GM21515 (cell line): Measurements from ENCODE around the gene CSH1.
"Not testable (repeated sequence)": the region's sequence is repeated elsewhere in the genome, so short reads cannot be mapped to it uniquely, and the experiment has no call there.

Experiments
- ATAC-seq: cut with Tn5 transposase; IDR thresholded peaks from one replicate; pipeline ENCODE4 v1.9.1; 2021; ENCODE audit not compliant: unreplicated experiment

Gene CSH1

DNA sequence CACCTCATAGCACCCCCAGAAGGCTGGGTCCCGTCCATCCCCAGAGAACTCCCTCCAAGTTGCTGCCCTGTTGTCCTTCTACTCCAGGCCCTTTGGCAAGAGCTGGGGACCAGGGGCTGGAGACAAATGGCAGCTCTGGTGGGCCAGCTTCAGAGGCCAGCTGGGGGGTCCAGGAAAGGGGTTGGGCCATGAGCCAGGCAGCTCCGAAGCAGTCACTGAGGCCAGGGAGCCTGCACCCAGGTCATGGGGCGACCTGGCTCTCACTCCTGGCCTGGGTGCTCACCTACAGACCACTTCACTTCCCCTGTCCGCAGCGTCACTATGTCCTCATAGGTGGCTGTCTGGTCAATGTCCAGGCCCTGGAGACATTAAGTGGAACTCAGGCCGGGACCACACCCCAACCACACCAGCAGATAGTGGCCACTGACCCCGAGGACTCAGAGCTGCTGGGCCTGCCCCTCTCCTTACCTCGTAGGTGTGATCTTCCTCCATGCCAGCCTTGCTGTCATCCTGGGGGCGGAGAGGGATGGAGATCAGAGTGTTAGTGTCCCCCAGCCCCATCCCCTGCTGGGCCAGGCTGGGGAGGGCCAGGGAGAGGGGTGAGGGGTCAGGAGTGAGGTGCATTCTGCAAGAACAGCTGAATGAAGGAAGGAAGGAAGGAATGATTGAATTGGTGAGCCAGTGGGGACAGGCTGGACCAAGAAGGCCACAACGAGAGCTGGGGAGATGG lies 32.8 kb upstream of the CSH1 start:
- ATAC-seq, result no peak

- no peak for ATAC-seq
These were observed 31.8 kb upstream of the CSH1 start for GRCh38 chr17:63928172-63928666.

- no peak for ATAC-seq
These were observed 31.2 kb upstream of the CSH1 start for GRCh38 chr17:63927464-63928171.

DNA sequence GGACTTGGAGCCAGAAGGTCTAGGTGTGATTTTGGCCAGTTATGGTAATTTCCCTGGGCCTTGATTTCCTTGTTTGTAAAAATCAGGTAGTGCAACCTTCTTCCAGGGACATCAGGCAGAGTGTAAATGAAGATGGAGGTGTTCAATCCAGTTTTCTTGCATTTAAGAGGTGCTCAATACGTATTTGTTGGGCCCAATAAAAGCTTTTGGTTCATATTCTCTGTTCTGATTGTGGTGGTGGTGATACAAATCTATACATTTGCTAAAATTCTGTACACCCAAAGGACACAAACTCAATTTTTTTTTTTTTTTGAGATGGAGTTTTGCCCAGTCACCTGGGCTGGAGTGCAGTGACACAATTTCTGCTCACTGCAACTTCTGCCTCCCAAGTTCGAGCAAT lies 29.8 kb upstream of the CSH1 start:
- no peak for ATAC-seq

DNA sequence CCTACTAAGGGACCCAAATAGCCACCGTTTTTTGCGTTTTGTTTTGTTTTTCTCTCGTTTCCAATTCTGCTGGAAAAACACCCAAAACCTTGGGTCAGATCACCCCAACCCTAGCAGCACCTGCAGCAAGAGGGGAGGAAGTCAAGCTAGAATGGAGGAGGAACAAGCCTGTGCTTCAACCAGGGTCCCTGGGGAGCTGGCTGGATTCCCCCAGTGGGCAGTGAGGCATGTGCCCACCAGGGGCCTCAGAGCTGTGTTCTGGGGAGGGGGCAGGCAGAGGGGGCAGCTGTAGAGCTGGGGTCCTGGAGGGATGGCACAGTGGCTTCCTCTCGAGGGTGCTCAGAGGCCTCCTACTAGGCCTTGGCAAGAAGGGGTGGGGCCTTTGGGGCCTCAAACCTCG lies 29.2 kb upstream of the CSH1 start:
- ATAC-seq, result no peak

DNA sequence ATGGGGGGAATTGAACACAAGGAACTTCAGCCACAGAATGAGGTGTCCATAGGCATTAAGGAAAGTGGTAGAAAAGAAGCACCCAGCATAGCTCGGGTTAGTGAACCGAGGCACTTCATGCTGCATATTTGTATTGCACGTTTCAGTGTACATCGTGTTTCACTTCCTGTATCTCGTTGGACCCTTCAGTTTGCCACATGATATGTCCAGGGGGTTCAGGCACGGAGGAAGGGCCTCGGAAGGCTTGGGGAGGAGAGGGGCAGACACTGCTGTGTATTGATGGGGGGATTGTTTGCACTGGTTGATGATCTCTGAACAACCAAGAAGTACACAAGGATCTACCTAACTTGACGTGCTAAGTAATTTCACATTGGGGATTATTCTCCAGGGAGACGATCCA lies 26.0 kb upstream of the CSH1 start:
- ATAC-seq, result peak; percentile 37

- not testable (repeated sequence) for ATAC-seq
These were observed 24.4 kb upstream of the CSH1 start for GRCh38 chr17:63920779-63921178.

GRCh38 chr17:63920050-63920449 lies 23.7 kb upstream of the CSH1 start:
- not testable (repeated sequence) for ATAC-seq

DNA sequence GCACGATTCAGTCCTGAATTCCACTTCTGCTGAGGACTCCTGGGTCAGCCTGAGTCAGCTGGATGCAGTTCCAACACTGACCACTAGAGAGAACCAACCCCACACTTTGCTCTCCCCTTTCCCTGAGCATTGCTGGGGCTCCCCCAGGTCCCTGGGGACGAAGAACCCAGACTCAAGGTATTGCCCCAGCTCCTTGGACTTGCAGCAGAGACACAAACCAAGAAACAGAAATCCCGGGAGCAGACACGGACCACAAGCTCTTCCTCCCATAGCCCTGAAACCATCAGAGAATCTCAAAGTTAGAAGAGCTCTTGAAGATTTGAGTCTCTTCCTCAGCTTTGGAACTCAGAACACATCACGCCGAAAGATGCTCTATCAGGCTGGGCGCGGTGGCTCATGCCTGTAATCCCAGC lies 22.9 kb upstream of the CSH1 start:
- ATAC-seq, result peak; percentile 67

- ATAC-seq, result not testable (repeated sequence)
These were observed 22.5 kb upstream of the CSH1 start, which contains the start of gene GH1 for GRCh38 chr17:63918789-63919305. Gene GH1, minus strand, starts transcription at chr17:63918839. Its CDS starts 63 bp downstream, at chr17:63918776.

DNA sequence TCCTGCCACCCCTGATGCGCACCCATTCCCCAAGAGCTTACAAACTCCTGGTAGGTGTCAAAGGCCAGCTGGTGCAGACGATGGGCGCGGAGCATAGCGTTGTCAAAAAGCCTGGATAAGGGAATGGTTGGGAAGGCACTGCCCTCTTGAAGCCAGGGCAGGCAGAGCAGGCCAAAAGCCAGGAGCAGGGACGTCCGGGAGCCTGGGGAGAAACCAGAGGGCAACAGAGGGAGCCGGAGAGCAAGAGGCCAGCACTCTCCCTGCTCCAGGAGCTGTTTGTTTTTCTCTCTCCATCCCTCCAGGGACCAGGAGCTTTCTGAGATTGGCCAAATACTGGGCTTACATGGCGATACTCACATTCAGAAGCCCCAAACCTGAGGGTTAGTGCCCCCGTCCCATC lies 21.9 kb upstream of the CSH1 start:
- no peak for ATAC-seq

DNA sequence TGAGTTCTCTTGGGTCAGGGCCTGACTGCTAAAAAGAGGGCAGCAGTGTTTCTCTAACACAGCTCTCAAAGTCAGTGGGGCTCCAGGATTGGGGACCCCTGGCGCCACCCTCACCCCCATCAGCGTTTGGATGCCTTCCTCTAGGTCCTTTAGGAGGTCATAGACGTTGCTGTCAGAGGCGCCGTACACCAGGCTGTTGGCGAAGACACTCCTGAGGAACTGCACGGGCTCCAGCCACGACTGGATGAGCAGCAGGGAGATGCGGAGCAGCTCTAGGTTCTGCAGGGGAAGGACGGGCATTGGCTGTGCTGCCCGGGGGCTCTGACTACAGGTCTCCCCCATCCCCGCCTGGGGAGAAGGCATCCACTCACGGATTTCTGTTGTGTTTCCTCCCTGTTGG lies 21.3 kb upstream of the CSH1 start:
- no peak for ATAC-seq

DNA sequence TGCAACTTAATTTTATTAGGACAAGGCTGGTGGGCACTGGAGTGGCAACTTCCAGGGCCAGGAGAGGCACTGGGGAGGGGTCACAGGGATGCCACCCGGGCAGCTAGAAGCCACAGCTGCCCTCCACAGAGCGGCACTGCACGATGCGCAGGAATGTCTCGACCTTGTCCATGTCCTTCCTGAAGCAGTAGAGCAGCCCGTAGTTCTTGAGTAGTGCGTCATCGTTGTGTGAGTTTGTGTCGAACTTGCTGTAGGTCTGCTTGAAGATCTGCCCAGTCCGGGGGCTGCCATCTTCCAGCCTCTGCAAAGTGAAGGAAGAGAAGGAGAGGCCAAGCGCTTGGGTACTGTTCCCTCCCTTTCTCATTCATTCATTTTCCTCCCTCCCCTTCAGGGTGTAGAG lies 20.8 kb upstream of the CSH1 start:
- ATAC-seq, result not testable (repeated sequence)

- no peak for ATAC-seq
These were observed 20.3 kb upstream of the CSH1 start for GRCh38 chr17:63916566-63917185.

GRCh38 chr17:63915753-63916152 lies 19.4 kb upstream of the CSH1 start:
- not testable (repeated sequence) for ATAC-seq

DNA sequence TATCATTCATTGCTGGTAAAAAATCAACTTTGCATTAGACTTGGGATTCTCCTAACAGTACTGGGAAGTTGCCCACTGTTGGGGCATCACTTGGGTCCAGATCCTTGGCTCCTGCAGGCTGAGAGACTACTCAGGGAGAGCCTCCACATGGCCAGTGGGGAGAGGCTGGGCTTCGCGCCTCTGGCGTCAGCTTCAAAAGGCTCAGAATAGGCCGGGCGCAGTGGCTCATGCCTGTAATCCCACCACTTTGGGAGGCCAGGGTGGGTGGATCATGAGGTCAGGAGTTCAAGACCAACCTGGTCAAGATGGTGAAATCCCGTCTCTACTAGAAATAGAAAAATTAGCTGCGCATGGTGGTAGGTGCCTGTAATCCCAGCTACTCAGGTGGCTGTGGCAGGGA lies 18.1 kb upstream of the CSH1 start:
- no peak for ATAC-seq

DNA sequence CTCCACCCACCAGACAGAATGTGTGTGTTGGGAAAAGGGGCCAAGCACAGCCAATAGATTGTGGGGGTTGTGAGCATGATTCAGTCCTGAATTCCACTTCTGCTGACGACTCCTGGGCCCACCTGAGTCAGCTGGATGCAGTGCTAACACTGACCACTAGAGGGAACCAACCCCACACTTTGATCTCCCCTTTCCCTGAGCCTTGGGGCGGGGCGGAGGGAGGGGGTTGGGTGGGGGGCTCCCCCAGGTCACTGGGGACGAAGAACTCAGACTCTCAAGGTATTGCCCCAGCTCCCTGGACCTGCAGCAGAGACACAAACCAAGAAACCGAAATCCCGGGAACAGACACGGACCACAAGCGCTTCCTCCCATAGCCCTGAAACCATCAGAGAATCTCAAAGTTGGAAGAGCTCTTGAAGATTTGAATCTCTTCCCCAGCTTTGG lies 15.3 kb upstream of the CSH1 start:
- no peak for ATAC-seq

GRCh38 chr17:63911041-63911635 lies 14.8 kb upstream of the CSH1 start, which contains the start of gene CSHL1:
Gene CSHL1, minus strand, starts transcription at chr17:63911258. Its CDS starts 62 bp downstream, at chr17:63911196.
- no peak for ATAC-seq

GRCh38 chr17:63910096-63910495 lies 13.7 kb upstream of the CSH1 start:
- ATAC-seq, result no peak

DNA sequence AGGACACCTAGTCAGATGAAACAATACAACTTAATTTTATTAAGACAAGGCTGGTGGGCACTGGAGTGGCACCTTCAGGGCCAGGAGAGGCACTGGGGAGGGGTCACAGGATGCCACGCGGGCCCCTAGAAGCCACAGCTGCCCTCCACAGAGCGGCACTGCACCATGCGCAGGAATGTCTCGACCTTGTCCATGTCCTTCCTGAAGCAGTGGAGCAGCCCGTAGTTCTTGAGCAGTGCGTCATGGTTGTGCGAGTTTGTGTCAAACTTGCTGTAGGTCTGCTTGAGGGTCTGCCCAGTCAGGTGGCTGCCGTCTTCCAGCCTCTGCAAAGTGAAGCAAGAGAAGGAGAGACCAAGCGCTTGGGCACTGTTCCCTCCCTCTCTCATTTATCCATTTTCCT lies 13.2 kb upstream of the CSH1 start:
- ATAC-seq, result not testable (repeated sequence)
